SK-N-MC (cell line): ENCODE results near the gene CRY1.

Experiments used
- DNase-seq: peaks from one replicate; pipeline ENCODE4 v3.0.0-alpha.2; 2011; ENCODE audit warnings: low read depth, low spot score
- H3K27ac ChIP-seq: fragments of 200-600 bp; sonication (generic); 2 replicates; pipeline ENCODE4 v1.5.1; 2016; ENCODE audit warnings: mixed run types
- H3K36me3 ChIP-seq: fragments of 200-600 bp; sonication (generic); 2 replicates; pipeline ENCODE4 v1.6.1; 2017; ENCODE audit warnings: antibody characterized with exemption, low read length, mixed read lengths; ENCODE audit not compliant: insufficient read depth
- H3K4me3 ChIP-seq: fragments of 200-600 bp; sonication (generic); 2 replicates; pipeline ENCODE4 v1.5.1; 2016
- H3K9ac ChIP-seq: fragments of 200-600 bp; sonication (generic); 2 replicates; pipeline ENCODE4 v1.8.0; 2017; ENCODE audit warnings: mixed run types, mixed read lengths; ENCODE audit not compliant: insufficient read length
- H3K9me3 ChIP-seq: fragments of 200-600 bp; sonication (generic); 2 replicates; pipeline ENCODE4 v1.6.1; 2017; ENCODE audit warnings: low read depth, mild to moderate bottlenecking, antibody characterized with exemption, low read length, moderate library complexity, mixed read lengths
- EZH2 ChIP-seq: fragments of 200-600 bp; sonication (generic); IDR thresholded peaks from one replicate; pipeline ENCODE4 v1.6.1; 2017; ENCODE audit warnings: antibody characterized with exemption
- FOXP2 ChIP-seq: optimal IDR thresholded peaks from 2 replicates; pipeline ENCODE3; 2011; ENCODE audit warnings: mild to moderate bottlenecking, moderate library complexity; ENCODE audit not compliant: insufficient read depth; ENCODE audit errors: extremely low read length, control extremely low read depth
- POLR2AphosphoS5 ChIP-seq: IDR thresholded peaks from 2 replicates; pipeline ENCODE4 v1.6.1; 2012; ENCODE audit warnings: mild to moderate bottlenecking, low read depth, low read length, borderline replicate concordance

Gene CRY1

DNA sequence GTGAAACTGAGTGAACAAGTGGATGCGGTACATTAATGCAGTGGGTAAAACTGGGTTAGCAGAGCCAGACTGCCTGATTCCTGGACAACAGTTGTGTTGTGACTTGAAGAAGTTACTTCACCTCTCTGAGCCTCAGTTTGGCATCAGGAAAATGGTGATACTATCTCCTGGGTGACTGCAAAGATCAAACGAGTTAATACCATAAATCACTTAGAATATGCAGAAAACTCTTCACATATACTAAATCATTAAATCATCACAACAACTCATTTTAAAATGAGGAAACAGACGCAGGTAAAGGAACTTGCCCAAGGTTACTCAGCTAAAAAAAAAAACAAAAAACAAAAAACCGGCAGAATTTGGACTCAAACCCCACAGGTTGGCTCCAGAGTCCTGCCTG, 107.2 kb downstream of the CRY1 start:
- peaks cover 19% of the 10 kb centered on the region; the same call in 1 of the 2 replicates for H3K36me3 ChIP-seq
- no peaks in the 10 kb centered on the region for H3K9me3 ChIP-seq
- H3K9ac ChIP-seq = peak overlapping the region; percentile 94
- TF ChIP-seq FOXP2 = no peak
- peak overlapping the region; percentile 99 for H3K4me3 ChIP-seq
- no peak overlapping the region for H3K27ac ChIP-seq
- DNase-seq = no peak

- H3K27ac ChIP-seq = no peak overlapping the region
- no peak for DNase-seq
- no peak overlapping the region for H3K9ac ChIP-seq
- no peak for TF ChIP-seq EZH2
- TF ChIP-seq FOXP2 = no peak
- no peak for TF ChIP-seq POLR2AphosphoS5
- no peaks in the 10 kb centered on the region for H3K9me3 ChIP-seq
- peak overlapping the region; percentile 99 for H3K4me3 ChIP-seq
- peaks cover 19% of the 10 kb centered on the region; the same call in 1 of the 2 replicates for H3K36me3 ChIP-seq
These were observed 107.9 kb downstream of the CRY1 start for GRCh38 chr12:106985479-106985878.

DNA sequence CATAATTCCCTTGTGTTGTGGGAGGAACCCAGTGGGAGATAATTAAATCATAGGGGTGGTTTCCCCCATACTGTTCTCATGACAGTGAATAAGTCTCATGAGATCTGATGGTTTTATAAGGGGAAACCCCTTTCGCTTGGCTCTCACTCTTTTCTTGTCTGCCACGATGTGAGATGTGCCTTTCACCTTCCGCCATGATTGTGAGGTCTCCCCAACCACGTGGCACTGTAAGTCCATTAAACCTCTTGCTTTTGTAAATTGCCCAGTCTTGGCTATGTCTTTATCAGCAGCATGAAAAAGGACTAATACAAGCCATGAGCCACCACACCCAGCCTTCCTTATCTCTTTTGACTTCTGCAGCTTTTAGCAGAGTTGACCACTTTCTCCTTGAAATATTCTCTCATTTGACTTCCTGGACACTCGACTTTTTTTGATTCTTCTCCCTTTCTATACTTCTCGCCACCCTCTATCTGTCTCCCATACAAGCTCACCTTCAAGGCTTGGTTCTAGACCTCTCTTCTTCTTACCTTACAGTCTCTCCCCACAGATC, 108.7 kb downstream of the CRY1 start:
- no peaks in the 10 kb centered on the region for H3K9me3 ChIP-seq
- DNase-seq = no peak
- TF ChIP-seq POLR2AphosphoS5 = no peak
- H3K4me3 ChIP-seq = no peak overlapping the region
- peaks cover 19% of the 10 kb centered on the region; the same call in 1 of the 2 replicates for H3K36me3 ChIP-seq
- no peak overlapping the region for H3K27ac ChIP-seq
- no peak overlapping the region for H3K9ac ChIP-seq

- no peak overlapping the region for H3K4me3 ChIP-seq
- TF ChIP-seq EZH2 = no peak
- no peak for TF ChIP-seq FOXP2
- TF ChIP-seq POLR2AphosphoS5 = no peak
- H3K9me3 ChIP-seq = no peaks in the 10 kb centered on the region
- DNase-seq = no peak
- H3K27ac ChIP-seq = no peak overlapping the region
- no peak overlapping the region for H3K9ac ChIP-seq
- H3K36me3 ChIP-seq = peaks cover 19% of the 10 kb centered on the region; the same call in 1 of the 2 replicates
These were observed 111.1 kb downstream of the CRY1 start for GRCh38 chr12:106982229-106982628.

DNA sequence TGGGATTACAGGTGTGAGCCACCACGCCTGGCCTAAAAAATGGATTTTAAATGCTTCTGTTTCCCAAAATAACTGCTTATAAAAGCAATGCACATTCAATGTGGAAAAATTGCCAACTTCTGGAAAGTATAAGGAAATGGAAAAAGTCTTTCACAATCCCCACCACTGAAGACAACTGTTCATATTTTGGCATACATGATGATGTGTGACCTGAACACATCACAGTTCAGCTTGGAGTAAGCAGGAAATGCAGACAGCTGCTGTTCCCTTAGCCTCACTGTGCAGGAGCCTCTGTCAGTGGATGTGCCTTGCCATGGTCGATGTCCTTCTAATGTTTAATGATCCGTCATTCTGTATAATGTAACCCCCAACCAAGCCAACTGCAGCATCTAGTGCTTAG, 111.6 kb downstream of the CRY1 start:
- TF ChIP-seq EZH2 (no peak), FOXP2 (no peak), POLR2AphosphoS5 (no peak)
- H3K36me3 ChIP-seq = peaks cover 19% of the 10 kb centered on the region; the same call in 1 of the 2 replicates
- no peak overlapping the region for H3K27ac ChIP-seq
- no peak overlapping the region for H3K4me3 ChIP-seq
- no peaks in the 10 kb centered on the region for H3K9me3 ChIP-seq
- no peak for DNase-seq
- H3K9ac ChIP-seq = no peak overlapping the region

GRCh38 chr12:106980944-106981343, 112.4 kb downstream of the CRY1 start:
- TF ChIP-seq EZH2 = no peak
- TF ChIP-seq FOXP2 = no peak
- no peak for TF ChIP-seq POLR2AphosphoS5
- no peak for DNase-seq
- Histone ChIP-seq H3K4me3 (no peak overlapping the region), H3K27ac (peak overlapping the region; percentile 2), H3K9me3 (no peaks in the 10 kb centered on the region), H3K36me3 (peaks cover 24% of the 10 kb centered on the region; the same call in 1 of the 2 replicates), H3K9ac (no peak overlapping the region)

DNA sequence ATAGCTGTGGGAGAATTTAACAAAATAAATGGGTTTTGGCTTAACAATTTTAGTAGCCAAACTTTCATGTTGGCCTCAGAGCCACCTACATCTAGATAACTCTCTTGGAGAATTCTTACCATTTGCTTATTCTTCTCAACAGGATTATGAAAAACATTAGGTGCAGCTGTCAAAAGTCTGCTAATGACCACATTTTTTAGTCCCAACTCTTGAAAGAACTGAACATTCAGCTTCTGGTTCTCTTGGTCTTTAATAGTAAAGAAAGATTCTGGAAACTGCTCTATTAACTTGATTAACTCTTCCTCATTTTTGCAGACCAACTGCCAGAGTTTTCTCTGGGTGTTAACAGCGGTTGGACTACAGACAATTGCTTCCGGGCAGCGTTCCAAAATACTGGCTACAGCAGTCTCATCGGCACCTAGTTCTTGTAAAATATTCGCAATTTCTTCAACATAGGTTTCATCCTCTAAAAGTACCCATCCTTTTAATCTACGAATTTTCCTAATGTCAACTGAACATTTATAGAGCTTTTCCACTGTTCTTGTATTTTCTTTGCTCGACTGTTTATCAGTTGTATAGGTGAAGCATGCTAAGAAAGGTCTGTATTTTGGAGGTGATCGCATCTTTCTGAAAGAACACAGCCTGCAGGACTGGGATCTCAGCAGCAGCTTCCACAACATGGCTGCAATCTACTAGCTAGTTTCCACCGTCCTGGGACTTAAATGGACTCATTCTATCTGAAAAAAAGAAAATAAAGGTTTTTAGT, 115.1 kb downstream of the CRY1 start:
- H3K9me3 ChIP-seq = no peaks in the 10 kb centered on the region
- peak overlapping the region; percentile 85 for H3K27ac ChIP-seq
- DNase-seq = no peak

GRCh38 chr12:106976668-106977067, 116.7 kb downstream of the CRY1 start:
- Histone ChIP-seq H3K9me3 (no peaks in the 10 kb centered on the region), H3K4me3 (no peak overlapping the region), H3K36me3 (peaks cover 15% of the 10 kb centered on the region), H3K27ac (no peak overlapping the region), H3K9ac (no peak overlapping the region)
- no peak for TF ChIP-seq POLR2AphosphoS5
- no peak for TF ChIP-seq EZH2
- no peak for TF ChIP-seq FOXP2
- no peak for DNase-seq

More for the DNA sequence above, 115.1 kb downstream of the CRY1 start:
- TF ChIP-seq EZH2 (no peak), FOXP2 (no peak), POLR2AphosphoS5 (no peak)
- peaks cover 9% of the 10 kb centered on the region; the same call in 1 of the 2 replicates for H3K36me3 ChIP-seq
- H3K4me3 ChIP-seq = peak overlapping the region; percentile 50
- H3K9ac ChIP-seq = peak overlapping the region; percentile 29
